A549 (cell line): ENCODE measurements around the gene SLC38A10. TPM values are rescaled to one million over a fixed set of nuclear protein-coding genes. Genes with fewer than 3 reads are reported as not detected.

Experiments used
- ATAC-seq, 2 experiments: fragments of 200-7000 bp in 1 of 2; fragments of >200 bp in 1 of 2; cut with Nextera tagmentation in 1 of 2; cut with Tn5 transposase in 1 of 2; 3 replicates each; pipeline versions ENCODE4 v1.8.0 to v1.9.1; 2018 to 2020; ENCODE audit warnings: mild to moderate bottlenecking in 1 of 2, moderate library complexity in 1 of 2
- CTCF ChIA-PET: fragments of 300-600 bp; sonication (Branson Sonifier 250); formaldehyde crosslinking; extraction: SDS; loops from one replicate; lab custom pipeline; 2021; ENCODE audit warnings: antibody characterized with exemption, inconsistent platforms; lab: Yijun Ruan, JAX
- POLR2A ChIA-PET: fragments of 350-600 bp; formaldehyde crosslinking; extraction: SDS; loops from one replicate; lab custom pipeline; 2021; ENCODE audit warnings: antibody characterized with exemption, inconsistent platforms; lab: Yijun Ruan, JAX
- DNase-seq, 2 experiments: peaks; one replicate each; pipeline versions ENCODE4 v3.0.0 to v3.0.0-alpha.2; 2011 to 2016; ENCODE audit warnings: low read depth in 1 of 2, low spot score in 1 of 2
- FAIRE-seq: peaks from 2 replicates; lab custom pipeline; 2011; peaks lifted over from hg19 to GRCh38; lab: Jason Lieb, UNC
- H3K27ac ChIP-seq, 2 experiments: fragments of >200 bp; sonication (Bioruptor Twin); formaldehyde crosslinking; 3 replicates each; pipeline ENCODE4 v1.5.1; 2016 to 2017
- H3K4me1 ChIP-seq: fragments of >200 bp; sonication (Bioruptor Twin); formaldehyde crosslinking; 3 replicates; pipeline ENCODE4 v1.6.1; 2016
- H3K4me2 ChIP-seq: fragments of >200 bp; sonication (Bioruptor Twin); formaldehyde crosslinking; 3 replicates; pipeline ENCODE4 v1.6.1; 2016
- H3K4me3 ChIP-seq: fragments of >200 bp; sonication (Bioruptor Twin); formaldehyde crosslinking; 3 replicates; pipeline ENCODE4 v1.5.1; 2016
- H3K9me3 ChIP-seq: fragments of >200 bp; sonication (Bioruptor Twin); formaldehyde crosslinking; 3 replicates; pipeline ENCODE4 v1.6.1; 2016
- BHLHE40 ChIP-seq: IDR thresholded peaks from 2 replicates; pipeline ENCODE4 v1.6.1; 2012; ENCODE audit warnings: low read depth, low read length, inconsistent platforms
- CEBPB ChIP-seq, 2 experiments: fragments of >200 bp in 1 of 2; sonication (Bioruptor Twin) in 1 of 2; formaldehyde crosslinking in 1 of 2; IDR thresholded peaks; 2 replicates each; pipeline ENCODE4 v1.6.1; 2012 to 2016
- CHD4 ChIP-seq: fragments of 200-600 bp; sonication (generic); IDR thresholded peaks from 2 replicates; pipeline ENCODE4 v1.6.1; 2016; ENCODE audit warnings: antibody characterized with exemption, mild to moderate bottlenecking, borderline replicate concordance
- EHMT2 ChIP-seq: fragments of 200-600 bp; sonication (generic); IDR thresholded peaks from 2 replicates; pipeline ENCODE4 v1.6.1; 2016; ENCODE audit warnings: antibody characterized with exemption, low read depth, mild to moderate bottlenecking, moderate library complexity
- EP300 ChIP-seq, 2 experiments: fragments of >200 bp; sonication (Bioruptor Twin); formaldehyde crosslinking; IDR thresholded peaks; 2 replicates in 1 of 2; 3 replicates in 1 of 2; pipeline ENCODE4 v1.6.1; 2016 to 2017
- FOSB ChIP-seq: fragments of 250-450 bp; sonication (Bioruptor Pico); IDR thresholded peaks from 2 replicates; pipeline ENCODE4 v1.5.0; 2020; ENCODE audit warnings: mild to moderate bottlenecking, moderate library complexity
- FOSL2 ChIP-seq, 2 experiments: fragments of 450-650 bp in 1 of 2; fragments of >200 bp in 1 of 2; sonication (Bioruptor Twin) in 1 of 2; formaldehyde crosslinking; IDR thresholded peaks; 2 replicates each; pipeline versions ENCODE4 v1.5.0 to v1.6.1; 2016 to 2020; ENCODE audit warnings: mild to moderate bottlenecking in 1 of 2, moderate library complexity in 1 of 2
- GATA3 ChIP-seq: IDR thresholded peaks from 2 replicates; pipeline ENCODE4 v1.6.1; 2012; ENCODE audit warnings: borderline replicate concordance
- HEYL ChIP-seq: fragments of 250-450 bp; sonication (Bioruptor Pico); IDR thresholded peaks from 2 replicates; pipeline ENCODE4 v1.8.0; 2021; ENCODE audit warnings: mild to moderate bottlenecking, moderate library complexity
- HOXB13 ChIP-seq: fragments of 250-450 bp; sonication (Bioruptor Pico); IDR thresholded peaks from 2 replicates; pipeline ENCODE4 v1.5.0; 2020; ENCODE audit warnings: low read depth, mild to moderate bottlenecking, moderate library complexity
- JUN ChIP-seq, 2 experiments: fragments of >200 bp; sonication (Bioruptor Twin); formaldehyde crosslinking; IDR thresholded peaks; 2 replicates in 1 of 2; 3 replicates in 1 of 2; pipeline ENCODE4 v1.6.1; 2016 to 2017
- JUNB ChIP-seq: fragments of >200 bp; sonication (Bioruptor Twin); formaldehyde crosslinking; IDR thresholded peaks from 2 replicates; pipeline ENCODE4 v1.6.1; 2016
- KDM5A ChIP-seq: fragments of 200-600 bp; sonication (generic); IDR thresholded peaks from 2 replicates; pipeline ENCODE4 v1.6.1; 2016; ENCODE audit warnings: antibody characterized with exemption, mild to moderate bottlenecking
- MAFK ChIP-seq: fragments of 450-650 bp; IDR thresholded peaks from 2 replicates; pipeline ENCODE4 v1.6.1; 2014; ENCODE audit not compliant: partially characterized antibody
- MAZ ChIP-seq: fragments of 150-350 bp; IDR thresholded peaks from 2 replicates; pipeline ENCODE4 v1.6.1; 2014; ENCODE audit warnings: antibody characterized with exemption, low read depth, low read length, borderline replicate concordance
- MYC ChIP-seq: IDR thresholded peaks from 2 replicates; pipeline ENCODE4 v1.6.1; 2012; ENCODE audit warnings: mild to moderate bottlenecking, inconsistent platforms, low read length, improper control_type of control experiment, borderline replicate concordance
- NR3C1 ChIP-seq: fragments of >200 bp; sonication (Bioruptor Twin); formaldehyde crosslinking; IDR thresholded peaks from 3 replicates; pipeline ENCODE4 v1.6.1; 2017
- PHF8 ChIP-seq: fragments of 200-600 bp; sonication (generic); IDR thresholded peaks from 2 replicates; pipeline ENCODE4 v1.6.1; 2016; ENCODE audit warnings: low read depth, mild to moderate bottlenecking, antibody characterized with exemption, moderate library complexity, borderline replicate concordance
- POLR2A ChIP-seq: IDR thresholded peaks from 2 replicates; pipeline ENCODE4 v1.6.1; 2012; ENCODE audit warnings: mild to moderate bottlenecking, low read length
- RAD21 ChIP-seq, 2 experiments: fragments of >200 bp in 1 of 2; sonication (Bioruptor Twin) in 1 of 2; formaldehyde crosslinking in 1 of 2; IDR thresholded peaks in 1 of 2; conservative IDR thresholded peaks in 1 of 2; 2 replicates in 1 of 2; 3 replicates in 1 of 2; pipeline ENCODE4 v1.6.1; 2012 to 2018; ENCODE audit warnings: inconsistent platforms in 1 of 2
- RCOR1 ChIP-seq: fragments of 150-350 bp; IDR thresholded peaks from 2 replicates; pipeline ENCODE4 v1.6.1; 2014; ENCODE audit warnings: antibody characterized with exemption, low read length, low read depth
- RFX5 ChIP-seq: fragments of 450-650 bp; IDR thresholded peaks from 2 replicates; pipeline ENCODE4 v1.7.1; 2014; ENCODE audit warnings: antibody characterized with exemption, mild to moderate bottlenecking, moderate library complexity
- RNF2 ChIP-seq: fragments of 200-600 bp; sonication (generic); IDR thresholded peaks from 2 replicates; pipeline ENCODE4 v1.6.1; 2016; ENCODE audit warnings: low read depth, mild to moderate bottlenecking, antibody characterized with exemption, moderate library complexity, borderline replicate concordance
- SMC3 ChIP-seq: fragments of >200 bp; sonication (Bioruptor Twin); formaldehyde crosslinking; IDR thresholded peaks from 3 replicates; pipeline ENCODE4 v1.6.1; 2018; ENCODE audit warnings: inconsistent platforms
- TP53 ChIP-seq: fragments of 250-450 bp; sonication (Bioruptor Pico); IDR thresholded peaks from 2 replicates; pipeline ENCODE4 v1.5.0; 2021; ENCODE audit warnings: mild to moderate bottlenecking, moderate library complexity
- ZC3H11A ChIP-seq: fragments of 450-650 bp; IDR thresholded peaks from 2 replicates; pipeline ENCODE4 v1.6.1; 2014; ENCODE audit warnings: antibody characterized with exemption, mild to moderate bottlenecking
- ZSCAN20 ChIP-seq: fragments of 250-450 bp; sonication (Bioruptor Pico); IDR thresholded peaks from 2 replicates; pipeline ENCODE4 v1.8.0; 2022; ENCODE audit warnings: mild to moderate bottlenecking, moderate library complexity
- WGBS: methylation state at CpG from one replicate; pipeline ENCODE4 v1.1.6; 2017; ENCODE audit errors: missing lambda C conversion rate; 5-methylcytosine and 5-hydroxymethylcytosine counted together
- polyA plus RNA-seq, 4 experiments: library from polyadenylated mRNA; depleted of rRNA in 3 of 4; stranded (reverse); fragments of >200 nt; fragmentation: RNase III in 1 of 4; extraction: RNeasy Plus Mini Kit Qiagen cat#74134 plus additional on column Dnase treatment in 1 of 4; gene quantifications; 2 replicates in 3 of 4; 3 replicates in 1 of 4; pipeline ENCODE4 v1.2.3, GENCODE V29; 2011 to 2017
- TF ChIP-seq, protein P1 (sequence below): fragments of 450-650 bp; IDR thresholded peaks from 2 replicates; pipeline ENCODE4 v1.6.1; 2014; ENCODE audit warnings: antibody characterized with exemption
- TF ChIP-seq, protein P2 (sequence below): IDR thresholded peaks from 2 replicates; pipeline ENCODE4 v1.6.1; 2012
- TF ChIP-seq, protein P3 (sequence below): fragments of 250-450 bp; sonication (Bioruptor Pico); IDR thresholded peaks from 2 replicates; pipeline ENCODE4 v1.5.0; 2020; ENCODE audit warnings: low read depth, mild to moderate bottlenecking, moderate library complexity

The SLC38A10 gene
- polyA plus RNA-seq, 2 of the 4 experiments (the other 2 are of a cell fraction): 35.8 to 67.4 TPM

DNA sequence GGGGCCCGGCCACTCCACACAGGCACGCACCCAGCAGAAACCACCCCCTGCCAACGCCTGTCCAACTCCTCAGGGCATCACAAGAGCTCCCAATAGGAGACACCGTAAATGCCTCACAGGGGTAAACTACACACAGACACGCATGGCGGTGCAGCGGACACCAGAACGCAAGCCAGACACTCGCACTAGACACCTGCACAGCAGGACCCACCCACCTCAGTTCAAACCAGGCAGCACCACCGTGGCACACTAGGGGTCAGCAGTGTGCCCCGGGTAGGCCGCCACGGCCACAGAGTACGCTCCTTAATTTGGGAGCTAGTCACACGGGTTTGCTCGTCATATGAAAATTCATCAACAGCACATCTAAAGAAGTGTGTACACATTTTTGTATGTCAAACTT is 3.4 kb downstream of the SLC38A10 start (continued):
- no peak for TF ChIP-seq RFX5
- no peak for TF ChIP-seq JUNB
- no peak for TF ChIP-seq RCOR1
- TF ChIP-seq, all 56 proteins: peak for 5

DNA sequence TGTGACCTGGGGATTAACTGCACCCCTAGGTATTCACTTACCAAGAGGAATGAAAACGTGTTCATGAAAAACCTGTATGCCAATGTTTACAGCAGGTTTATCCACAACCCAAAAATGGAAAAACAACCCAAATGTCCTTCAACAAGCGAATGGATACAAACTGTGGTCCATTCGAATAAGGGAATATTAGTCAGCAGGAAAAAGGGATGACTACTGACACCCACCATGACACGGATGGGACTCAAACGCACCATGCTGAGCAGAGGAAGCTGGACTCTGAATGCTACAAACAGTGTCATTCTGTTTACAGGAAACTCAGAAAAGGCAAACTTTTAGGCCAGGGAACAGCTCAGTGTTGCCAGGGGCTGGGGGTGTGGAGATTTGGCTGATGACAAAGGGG is 4.9 kb downstream of the SLC38A10 start:
- TF ChIP-seq JUN (IDR thresholded peaks at IDR 0.05) (no peak), RNF2 (no peak), RAD21 (conservative IDR thresholded peaks at IDR 0.05 in 1 of 2, IDR thresholded peaks at IDR 0.05 in 1 of 2) (no peak), FOSL2 (IDR thresholded peaks at IDR 0.05) (no peak), FOSL2 (CRISPR knock-in tag; IDR thresholded peaks at IDR 0.05) (no peak), KDM5A (no peak), CHD4 (no peak), SMC3 (no peak), TP53 (no peak)
- TF ChIP-seq, protein P1, sequence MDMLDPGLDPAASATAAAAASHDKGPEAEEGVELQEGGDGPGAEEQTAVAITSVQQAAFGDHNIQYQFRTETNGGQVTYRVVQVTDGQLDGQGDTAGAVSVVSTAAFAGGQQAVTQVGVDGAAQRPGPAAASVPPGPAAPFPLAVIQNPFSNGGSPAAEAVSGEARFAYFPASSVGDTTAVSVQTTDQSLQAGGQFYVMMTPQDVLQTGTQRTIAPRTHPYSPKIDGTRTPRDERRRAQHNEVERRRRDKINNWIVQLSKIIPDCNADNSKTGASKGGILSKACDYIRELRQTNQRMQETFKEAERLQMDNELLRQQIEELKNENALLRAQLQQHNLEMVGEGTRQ: no peak
- H3K4me1 ChIP-seq: peaks cover 13% of the 10 kb centered on the region; the same call in 2 of the 3 replicates
- ATAC-seq (no peak), DNase-seq (no peak), FAIRE-seq (no peak)
- no peak overlapping the region for H3K27ac ChIP-seq
- H3K9me3 ChIP-seq: no peaks in the 10 kb centered on the region
- H3K4me3 ChIP-seq: no peak overlapping the region
- ChIA-PET POLR2A (no interaction called here), CTCF (interaction anchor here (0.6 to 6.2 kb wide), 14 partner anchors 8 to 230 kb away, joined by 3 to 84 read pairs (median 14); partner anchors contain the start of gene BAHCC1)
- no peak overlapping the region for H3K4me2 ChIP-seq
- 90% methylated on average over 5 of the region's 5 CpGs for WGBS

DNA sequence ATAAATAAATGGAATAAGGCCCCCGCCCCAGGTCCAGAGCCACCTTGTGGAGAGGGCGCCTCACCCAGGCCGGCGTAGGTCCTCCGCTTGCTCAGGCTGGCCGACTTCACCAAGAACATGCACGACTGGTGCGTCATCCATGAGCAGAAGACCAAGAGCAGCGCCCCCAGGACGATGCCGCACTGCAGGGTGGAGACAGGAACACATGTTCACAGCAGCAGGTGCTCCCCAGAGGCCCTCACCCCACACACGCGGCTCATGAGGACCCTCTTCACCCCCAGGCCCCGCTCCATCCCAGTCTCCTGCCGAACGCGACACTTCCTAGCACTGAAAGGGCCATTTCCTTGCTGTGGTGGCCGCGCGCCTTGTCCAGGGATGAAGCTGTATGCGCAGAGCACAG is 5.5 kb downstream of the SLC38A10 start:
- 94% methylated on average over 21 of the region's 21 CpGs for WGBS
- ChIA-PET CTCF (interaction anchor here (0.6 to 6.2 kb wide), 6 partner anchors 11 to 230 kb away, joined by 3 to 84 read pairs (median 14); no protein-coding TSS in a partner anchor), POLR2A (interaction anchor here (0.5 kb wide), 1 partner anchor 197 kb away, joined by 3 read pairs; no protein-coding TSS in a partner anchor)
- Histone ChIP-seq H3K4me2 (no peak overlapping the region), H3K27ac (no peak overlapping the region), H3K4me1 (peaks cover 13% of the 10 kb centered on the region; the same call in 2 of the 3 replicates), H3K4me3 (no peak overlapping the region), H3K9me3 (no peaks in the 10 kb centered on the region)
- ATAC-seq (no peak), FAIRE-seq (no peak), DNase-seq (no peak)
- TF ChIP-seq FOSB: no peak
- no peak for TF ChIP-seq RFX5
- no peak for TF ChIP-seq FOSL2 (IDR thresholded peaks at IDR 0.05)
- no peak for TF ChIP-seq FOSL2 (CRISPR knock-in tag; IDR thresholded peaks at IDR 0.05)
- no peak for TF ChIP-seq CHD4
- no peak for TF ChIP-seq MYC
- no peak for TF ChIP-seq BHLHE40

DNA sequence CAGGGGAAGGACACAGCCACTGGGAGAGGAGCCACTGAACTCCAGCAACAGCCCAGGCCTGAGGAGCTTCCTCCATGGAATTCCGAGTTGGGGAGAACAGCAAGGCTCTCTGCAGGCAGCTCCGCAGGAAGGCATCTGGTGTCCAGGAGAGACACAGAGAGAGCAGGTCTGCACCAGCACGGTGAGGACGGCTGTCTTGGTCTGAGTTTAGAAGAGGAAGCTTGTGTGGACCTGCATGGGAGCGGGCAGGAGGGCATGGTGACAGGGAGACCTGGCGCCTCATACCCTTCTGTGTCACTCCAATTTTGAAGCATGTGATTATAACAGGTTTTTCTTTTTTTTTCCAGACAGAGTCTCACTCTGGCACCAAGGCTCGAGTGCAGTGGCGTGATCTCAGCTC is 6.4 kb downstream of the SLC38A10 start:
- H3K4me3 ChIP-seq: no peak overlapping the region
- CTCF ChIA-PET: interaction anchor here (0.8 to 6.2 kb wide), 3 partner anchors 8 to 115 kb away, joined by 3 to 84 read pairs (median 5); no protein-coding TSS in a partner anchor
- no peak for FAIRE-seq
- H3K27ac ChIP-seq: no peak overlapping the region
- no peak overlapping the region for H3K4me2 ChIP-seq
- POLR2A ChIA-PET: no interaction called here
- H3K9me3 ChIP-seq: no peaks in the 10 kb centered on the region
- 92% methylated on average over 8 of the region's 8 CpGs for WGBS
- ATAC-seq: no peak
- TF ChIP-seq HOXB13 (CRISPR knock-in tag): no peak
- TF ChIP-seq ZSCAN20 (CRISPR knock-in tag): no peak
- no peak for TF ChIP-seq EP300 (IDR thresholded peaks at IDR 0.05)
- no peak for TF ChIP-seq RFX5
- no peak for TF ChIP-seq PHF8
- no peak for TF ChIP-seq MAZ
- TF ChIP-seq NR3C1: no peak
- no peak for TF ChIP-seq MAFK
- no peak for TF ChIP-seq RNF2
- no peak for TF ChIP-seq ZC3H11A
- no peak for TF ChIP-seq EHMT2
- no peak for TF ChIP-seq TP53
- TF ChIP-seq, protein P2, sequence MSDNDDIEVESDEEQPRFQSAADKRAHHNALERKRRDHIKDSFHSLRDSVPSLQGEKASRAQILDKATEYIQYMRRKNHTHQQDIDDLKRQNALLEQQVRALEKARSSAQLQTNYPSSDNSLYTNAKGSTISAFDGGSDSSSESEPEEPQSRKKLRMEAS: no peak
- no peak for TF ChIP-seq HEYL (CRISPR knock-in tag)
- TF ChIP-seq GATA3: no peak
- TF ChIP-seq, protein P3, sequence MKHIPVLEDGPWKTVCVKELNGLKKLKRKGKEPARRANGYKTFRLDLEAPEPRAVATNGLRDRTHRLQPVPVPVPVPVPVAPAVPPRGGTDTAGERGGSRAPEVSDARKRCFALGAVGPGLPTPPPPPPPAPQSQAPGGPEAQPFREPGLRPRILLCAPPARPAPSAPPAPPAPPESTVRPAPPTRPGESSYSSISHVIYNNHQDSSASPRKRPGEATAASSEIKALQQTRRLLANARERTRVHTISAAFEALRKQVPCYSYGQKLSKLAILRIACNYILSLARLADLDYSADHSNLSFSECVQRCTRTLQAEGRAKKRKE (CRISPR knock-in tag): no peak
- no peak for TF ChIP-seq CEBPB (IDR thresholded peaks at IDR 0.05)
- no peak for TF ChIP-seq POLR2A
- no peak for DNase-seq
- H3K4me1 ChIP-seq: peaks cover 7% of the 10 kb centered on the region; the same call in 2 of the 3 replicates
